Measurements from ENCODE around the gene TJP3.

The TJP3 gene

DNA sequence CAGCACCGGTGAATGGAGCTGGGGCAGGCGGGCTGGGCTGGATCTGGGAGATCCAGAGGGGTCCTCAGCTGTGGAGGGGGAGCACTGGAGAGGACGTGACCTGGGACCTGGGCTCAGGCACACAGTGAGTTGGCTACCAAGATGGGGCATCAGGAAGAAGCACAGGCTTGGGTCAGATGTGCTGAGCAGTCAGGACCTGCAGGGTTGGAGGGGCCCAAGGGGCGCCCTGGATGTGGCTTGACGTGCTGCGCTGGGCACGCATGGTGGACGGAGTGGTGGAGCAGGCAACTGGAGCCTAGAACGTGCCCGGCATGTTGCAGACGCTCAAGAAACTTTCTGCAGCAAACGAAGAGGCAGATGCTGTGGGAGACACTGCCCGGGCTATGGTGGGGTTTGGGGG lies 28.6 kb upstream of the TJP3 start:
- no peak for DNase-seq (ENCODE audit: extremely low spot score)
- CTCF ChIA-PET: interaction anchor here (1.4 kb wide), 1 partner anchor 12 kb away, joined by 4 read pairs; no protein-coding TSS in a partner anchor
- POLR2A ChIA-PET: no interaction called here
- TF ChIP-seq, protein P1, sequence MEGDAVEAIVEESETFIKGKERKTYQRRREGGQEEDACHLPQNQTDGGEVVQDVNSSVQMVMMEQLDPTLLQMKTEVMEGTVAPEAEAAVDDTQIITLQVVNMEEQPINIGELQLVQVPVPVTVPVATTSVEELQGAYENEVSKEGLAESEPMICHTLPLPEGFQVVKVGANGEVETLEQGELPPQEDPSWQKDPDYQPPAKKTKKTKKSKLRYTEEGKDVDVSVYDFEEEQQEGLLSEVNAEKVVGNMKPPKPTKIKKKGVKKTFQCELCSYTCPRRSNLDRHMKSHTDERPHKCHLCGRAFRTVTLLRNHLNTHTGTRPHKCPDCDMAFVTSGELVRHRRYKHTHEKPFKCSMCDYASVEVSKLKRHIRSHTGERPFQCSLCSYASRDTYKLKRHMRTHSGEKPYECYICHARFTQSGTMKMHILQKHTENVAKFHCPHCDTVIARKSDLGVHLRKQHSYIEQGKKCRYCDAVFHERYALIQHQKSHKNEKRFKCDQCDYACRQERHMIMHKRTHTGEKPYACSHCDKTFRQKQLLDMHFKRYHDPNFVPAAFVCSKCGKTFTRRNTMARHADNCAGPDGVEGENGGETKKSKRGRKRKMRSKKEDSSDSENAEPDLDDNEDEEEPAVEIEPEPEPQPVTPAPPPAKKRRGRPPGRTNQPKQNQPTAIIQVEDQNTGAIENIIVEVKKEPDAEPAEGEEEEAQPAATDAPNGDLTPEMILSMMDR (IDR thresholded peaks at IDR 0.05; ENCODE audit: control extremely low read depth, extremely low read depth, low read depth, missing control alignments): no peak

DNA sequence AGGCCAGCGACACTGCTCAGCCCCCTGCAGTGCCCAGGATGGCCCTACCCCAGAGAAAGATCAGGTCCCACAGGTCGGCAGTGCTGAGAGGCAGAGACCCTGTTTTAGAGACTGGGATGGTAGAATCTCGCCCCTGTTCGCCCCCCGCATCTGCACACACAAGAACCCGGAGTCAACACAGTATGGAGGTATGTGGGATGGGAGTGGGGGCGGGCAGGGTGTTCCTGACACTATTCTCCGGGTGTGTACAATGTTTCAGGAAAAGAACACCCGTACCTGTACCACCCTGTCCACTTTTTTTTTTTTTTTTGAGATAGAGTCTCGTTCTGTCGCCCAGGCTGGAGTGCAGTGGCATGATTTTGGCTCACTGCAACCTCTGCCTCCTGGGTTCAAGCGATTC lies 27.2 kb upstream of the TJP3 start:
- DNase-seq (ENCODE audit: extremely low spot score): no peak
- ChIA-PET POLR2A (no interaction called here), CTCF (no interaction called here)
- TF ChIP-seq, protein P1 (IDR thresholded peaks at IDR 0.05; ENCODE audit: control extremely low read depth, extremely low read depth, low read depth, missing control alignments): no peak

DNA sequence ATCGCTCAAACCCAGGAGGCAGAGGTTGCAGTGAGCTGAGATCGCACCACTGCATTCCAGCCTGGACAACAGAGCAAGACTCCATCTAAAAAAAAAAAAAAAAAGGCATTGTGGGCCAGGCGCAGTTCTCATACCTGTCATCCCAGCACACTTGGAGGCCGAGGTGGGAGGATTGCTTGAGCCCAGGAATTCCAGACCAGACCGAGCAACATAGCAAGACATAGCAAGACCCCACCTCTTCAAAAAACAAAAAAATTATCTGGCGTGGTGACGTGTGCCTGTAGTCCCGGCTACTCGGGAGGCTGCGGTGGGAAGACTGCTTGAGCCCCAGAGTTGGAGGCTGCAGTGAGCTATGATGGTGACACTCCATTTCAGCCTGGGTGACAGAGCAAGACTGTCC lies 25.9 kb upstream of the TJP3 start:
- POLR2A ChIA-PET: no interaction called here
- CTCF ChIA-PET: interaction anchor here (0.7 to 2.1 kb wide), 4 partner anchors 11 to 22 kb away, joined by 3 to 5 read pairs (median 4); no protein-coding TSS in a partner anchor
- no peak for DNase-seq (ENCODE audit: extremely low spot score)
- TF ChIP-seq, protein P1 (IDR thresholded peaks at IDR 0.05; ENCODE audit: control extremely low read depth, extremely low read depth, low read depth, missing control alignments): no peak

DNA sequence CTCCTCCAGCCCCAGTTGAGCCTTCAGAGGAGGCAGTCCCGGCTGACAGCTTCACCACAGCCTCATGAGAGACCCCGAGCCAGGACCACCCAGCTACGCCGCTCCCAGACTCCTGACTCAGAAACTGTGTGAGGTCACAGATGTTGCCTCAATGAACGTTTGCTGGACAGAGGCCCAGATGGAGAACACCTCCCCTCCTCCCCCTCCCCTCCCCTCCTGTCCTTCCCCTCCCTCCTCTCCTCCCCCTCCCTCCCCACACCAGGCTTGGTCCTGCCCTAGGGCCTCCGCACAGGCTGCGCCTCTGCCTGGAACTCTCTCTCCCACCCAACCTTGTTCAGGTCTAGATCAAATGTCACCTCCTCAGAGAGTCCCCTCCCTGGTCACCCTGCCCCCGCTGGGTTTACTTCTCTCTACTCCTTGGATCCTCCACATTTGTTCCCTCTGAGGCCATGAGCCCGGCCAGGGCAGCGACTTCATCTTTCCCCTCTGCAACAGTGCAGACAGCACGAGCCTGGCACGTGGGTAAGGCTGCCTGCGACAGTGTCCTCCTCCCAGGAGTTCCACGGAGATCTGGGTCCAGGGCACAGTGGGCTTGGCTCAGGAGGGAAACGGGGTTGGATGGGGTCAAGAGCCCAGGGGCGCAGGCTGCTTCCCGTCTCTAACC lies 25.3 kb upstream of the TJP3 start:
- ChIA-PET POLR2A (no interaction called here), CTCF (interaction anchor here (0.7 to 2.1 kb wide), 5 partner anchors 10 to 22 kb away, joined by 3 to 11 read pairs (median 4); no protein-coding TSS in a partner anchor)
- no peak for DNase-seq (ENCODE audit: extremely low spot score)
- TF ChIP-seq, protein P1 (IDR thresholded peaks at IDR 0.05; ENCODE audit: control extremely low read depth, extremely low read depth, low read depth, missing control alignments): no peak

DNA sequence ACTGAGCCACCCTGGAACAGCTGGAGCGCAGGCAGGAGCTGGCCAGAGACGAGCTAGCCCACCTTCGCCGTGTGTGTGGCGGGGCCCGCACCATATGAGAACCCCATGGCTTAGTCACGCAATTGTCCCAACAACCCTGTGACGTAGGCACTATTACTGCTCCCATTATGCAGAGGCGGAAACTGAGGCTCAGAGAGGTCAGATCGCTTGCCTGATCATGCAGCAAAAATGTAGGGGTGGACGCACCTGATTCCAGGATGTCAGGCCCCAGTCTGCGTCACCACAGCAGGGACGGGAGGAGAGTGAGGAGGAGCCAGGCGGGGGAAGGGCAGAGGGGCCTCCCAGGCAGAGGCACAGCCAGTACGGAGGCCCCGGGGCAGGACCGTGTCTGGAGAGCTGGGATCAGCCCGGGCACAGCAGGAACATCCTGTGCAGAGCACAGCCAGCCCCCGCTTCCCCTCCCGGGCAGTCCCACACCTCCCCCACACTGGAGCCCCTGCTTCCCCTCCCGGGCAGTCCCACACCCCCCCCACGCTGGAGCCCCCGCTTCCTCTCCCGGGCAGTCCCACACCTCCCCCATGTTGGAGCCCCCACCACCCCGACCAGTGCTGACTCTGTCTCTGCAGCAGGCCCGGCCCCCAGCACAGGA lies 24.7 kb upstream of the TJP3 start:
- CTCF ChIA-PET: interaction anchor here (0.8 to 2.1 kb wide), 8 partner anchors 9 to 29 kb away, joined by 3 to 11 read pairs (median 3); partner anchors contain the start of gene PIP5K1C
- POLR2A ChIA-PET: interaction anchor here (0.6 kb wide), 1 partner anchor 14 kb away, joined by 7 read pairs; no protein-coding TSS in a partner anchor
- TF ChIP-seq, protein P1 (IDR thresholded peaks at IDR 0.05; ENCODE audit: control extremely low read depth, extremely low read depth, low read depth, missing control alignments): no peak
- DNase-seq (ENCODE audit: extremely low spot score): peak; percentile 61

DNA sequence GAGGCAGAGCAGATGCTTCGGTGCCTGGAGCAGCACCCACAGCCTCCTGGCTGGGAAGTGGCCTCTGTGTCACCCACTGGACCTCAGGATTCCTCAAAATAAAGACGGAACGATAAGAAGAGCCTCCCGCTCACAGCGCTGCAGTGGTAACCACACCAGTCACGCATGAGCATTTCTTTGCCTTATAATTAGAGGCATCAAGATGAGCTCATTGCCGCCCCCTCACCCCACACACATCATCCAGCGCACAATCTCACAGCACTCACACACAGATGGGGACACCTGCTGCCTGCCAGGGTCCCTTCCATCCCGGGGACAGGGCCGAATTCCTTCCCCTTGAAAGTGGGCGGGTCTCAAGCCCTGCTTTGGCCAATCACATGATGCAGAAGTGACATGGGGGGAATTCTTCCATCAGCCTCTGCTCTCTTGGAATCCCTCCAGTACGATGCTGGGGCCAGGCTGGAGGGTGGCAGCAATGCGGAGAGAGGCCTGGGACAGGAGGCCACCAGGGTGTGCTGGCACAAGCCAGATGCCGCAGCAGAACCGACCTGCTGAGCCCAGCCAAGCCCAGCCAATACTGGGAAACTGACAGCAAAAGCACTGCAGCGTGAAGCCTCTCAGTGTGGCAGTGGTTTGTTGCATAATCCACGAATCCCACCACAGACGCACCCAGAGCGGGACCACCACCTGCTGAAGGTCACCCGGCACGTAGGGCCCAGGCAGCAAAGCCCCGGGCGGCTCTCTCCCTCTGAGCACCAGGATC lies 23.9 kb upstream of the TJP3 start:
- POLR2A ChIA-PET: interaction anchor here (0.6 kb wide), 1 partner anchor 13 kb away, joined by 7 read pairs; no protein-coding TSS in a partner anchor
- peak; percentile 88 for DNase-seq (ENCODE audit: extremely low spot score)
- TF ChIP-seq, protein P1 (IDR thresholded peaks at IDR 0.05; ENCODE audit: control extremely low read depth, extremely low read depth, low read depth, missing control alignments): peak; percentile 14
- CTCF ChIA-PET: interaction anchor here (0.9 to 2.1 kb wide), 7 partner anchors 9 to 29 kb away, joined by 3 to 11 read pairs (median 3); partner anchors contain the start of gene PIP5K1C
